Spleen (tissue), 7 donors: Measurements from ENCODE around the gene MBTPS1.
A peak's percentile ranks its signal among the peaks of the same experiment; 100 is the strongest.

Source experiments
- POLR2AphosphoS5 ChIP-seq, 3 donors: sonication (generic); formaldehyde crosslinking; IDR thresholded peaks; one replicate each; pipeline ENCODE4 v1.5.1; 2017; ENCODE audit warnings: antibody characterized with exemption in 3 of 3
- TF ChIP-seq, protein P1 (sequence below), 11 experiments: fragments of 200-600 bp in 7 of 11; fragments of 450-650 bp in 4 of 11; sonication (generic) in 4 of 11; IDR thresholded peaks in 8 of 11; conservative IDR thresholded peaks in 3 of 11; 1 replicate in 7 of 11; 2 replicates in 4 of 11; pipeline versions ENCODE4 v1.4.0 to v1.8.0; 2016 to 2021; ENCODE audit warnings: antibody characterized with exemption in 11 of 11, inconsistent platforms in 4 of 11, mild to moderate bottlenecking in 1 of 11
- donor health status: DM: no; HTN: no; CAD: no; lungs with moderate emphysema.
- donor health status: DM: no; HTN: no; CAD: no.
- donor health status: DM: no; HTN: no; CAD: no.

DNA sequence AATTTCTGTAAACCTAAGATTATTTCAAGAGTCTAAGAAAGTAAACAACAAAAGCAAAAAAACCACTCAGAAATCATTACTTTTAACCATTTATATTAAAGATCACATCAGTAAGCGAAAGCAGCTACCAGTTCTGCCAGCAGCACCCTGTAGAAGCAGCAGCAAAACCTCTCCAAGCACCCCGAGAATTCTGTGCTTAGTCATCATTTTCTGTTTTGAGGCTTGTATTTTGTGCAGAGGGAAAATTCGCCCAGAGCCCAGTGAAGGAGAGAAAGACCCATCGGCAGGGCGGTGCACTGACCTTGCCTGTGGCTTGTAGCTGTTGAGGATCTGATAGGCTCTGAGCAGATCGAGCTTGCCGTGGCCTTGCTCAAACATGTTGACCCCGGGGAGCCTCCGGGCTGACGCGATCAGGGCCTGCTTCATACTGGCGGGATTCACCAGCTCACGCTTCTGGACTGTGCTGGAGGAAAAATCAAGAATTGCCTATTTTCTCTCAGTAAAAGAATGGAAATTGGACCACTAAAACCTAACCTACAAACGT lies 35.2 kb downstream of the MBTPS1 start:
- peak in 1 of 3 donors; percentile 10 for TF ChIP-seq POLR2AphosphoS5 (IDR thresholded peaks at IDR 0.05)
- TF ChIP-seq, protein P1, sequence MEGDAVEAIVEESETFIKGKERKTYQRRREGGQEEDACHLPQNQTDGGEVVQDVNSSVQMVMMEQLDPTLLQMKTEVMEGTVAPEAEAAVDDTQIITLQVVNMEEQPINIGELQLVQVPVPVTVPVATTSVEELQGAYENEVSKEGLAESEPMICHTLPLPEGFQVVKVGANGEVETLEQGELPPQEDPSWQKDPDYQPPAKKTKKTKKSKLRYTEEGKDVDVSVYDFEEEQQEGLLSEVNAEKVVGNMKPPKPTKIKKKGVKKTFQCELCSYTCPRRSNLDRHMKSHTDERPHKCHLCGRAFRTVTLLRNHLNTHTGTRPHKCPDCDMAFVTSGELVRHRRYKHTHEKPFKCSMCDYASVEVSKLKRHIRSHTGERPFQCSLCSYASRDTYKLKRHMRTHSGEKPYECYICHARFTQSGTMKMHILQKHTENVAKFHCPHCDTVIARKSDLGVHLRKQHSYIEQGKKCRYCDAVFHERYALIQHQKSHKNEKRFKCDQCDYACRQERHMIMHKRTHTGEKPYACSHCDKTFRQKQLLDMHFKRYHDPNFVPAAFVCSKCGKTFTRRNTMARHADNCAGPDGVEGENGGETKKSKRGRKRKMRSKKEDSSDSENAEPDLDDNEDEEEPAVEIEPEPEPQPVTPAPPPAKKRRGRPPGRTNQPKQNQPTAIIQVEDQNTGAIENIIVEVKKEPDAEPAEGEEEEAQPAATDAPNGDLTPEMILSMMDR (IDR thresholded peaks at IDR 0.05 in 8 of 11, conservative IDR thresholded peaks at IDR 0.05 in 3 of 11), result no peak
